Calu3 (cell line): Measurements from ENCODE around the gene FERMT2. TPM values are rescaled to one million over a fixed set of nuclear protein-coding genes. Genes with fewer than 3 reads are reported as not detected.

Experiments
- BruUV-seq: library from RNA; stranded (reverse); fragments of 400-500 nt; replicated peaks from 2 replicates; lab custom pipeline; 2021; lab: Mats Ljungman, UMichigan
- CTCF ChIA-PET: fragments of 300-600 bp; sonication (Branson Sonifier 250); formaldehyde crosslinking; loops from one replicate; lab custom pipeline; 2022; ENCODE audit warnings: antibody characterized with exemption; lab: Charles Lee
- DNase-seq: peaks from one replicate; pipeline ENCODE4 v3.0.0; 2022
- H3K27ac Mint-ChIP-seq: one replicate; pipeline ENCODE4 v1.8.0; 2022; ENCODE audit warnings: mixed read lengths; ENCODE audit not compliant: unreplicated experiment
- H3K27me3 Mint-ChIP-seq: one replicate; pipeline ENCODE4 v1.8.0; 2022; ENCODE audit warnings: mixed read lengths; ENCODE audit not compliant: unreplicated experiment
- H3K36me3 Mint-ChIP-seq: one replicate; pipeline ENCODE4 v1.8.0; 2022; ENCODE audit warnings: mild to moderate bottlenecking, moderate library complexity, mixed read lengths; ENCODE audit not compliant: insufficient read depth, unreplicated experiment
- H3K4me1 Mint-ChIP-seq: one replicate; pipeline ENCODE4 v1.8.0; 2022; ENCODE audit warnings: mild to moderate bottlenecking, low read depth, mixed read lengths; ENCODE audit not compliant: unreplicated experiment
- H3K4me3 Mint-ChIP-seq: one replicate; pipeline ENCODE4 v1.8.0; 2022; ENCODE audit warnings: mild to moderate bottlenecking, low read depth, moderate library complexity, mixed read lengths; ENCODE audit not compliant: unreplicated experiment
- H3K9me3 Mint-ChIP-seq: one replicate; pipeline ENCODE4 v1.8.0; 2022; ENCODE audit warnings: low read depth, mixed read lengths; ENCODE audit not compliant: unreplicated experiment
- CTCF ChIP-seq: fragments of 200-600 bp; IDR thresholded peaks from one replicate; pipeline ENCODE4 v1.8.0; 2022; ENCODE audit warnings: antibody characterized with exemption; ENCODE audit not compliant: unreplicated experiment
- intact Hi-C: fragments of 100-400 bp; cut with micrococcal nuclease; formaldehyde crosslinking; loops from one replicate; pipeline ENCODE4 v1.10.0; 2022; ENCODE audit not compliant: unreplicated experiment
- total RNA-seq: library from RNA; stranded (reverse); gene quantifications from 2 replicates; pipeline ENCODE4 v1.2.3, GENCODE V29; 2022

FERMT2 gene
- total RNA-seq, 1 experiment from 2014 or later: 21.0 TPM

GRCh38 chr14:52860209-52860608 is 90.6 kb downstream of the FERMT2 start:
- no TSS peak for BruUV-seq
- intact Hi-C loops: no loop called here
- no peak overlapping the region for H3K4me3 Mint-ChIP-seq
- peaks cover 6% of the 10 kb centered on the region for H3K36me3 Mint-ChIP-seq
- no peaks in the 10 kb centered on the region for H3K9me3 Mint-ChIP-seq
- no peaks in the 10 kb centered on the region for H3K27me3 Mint-ChIP-seq
- H3K4me1 Mint-ChIP-seq: no peaks in the 10 kb centered on the region
- no peak for TF ChIP-seq CTCF
- no peak for DNase-seq
- no peak overlapping the region for H3K27ac Mint-ChIP-seq
- CTCF ChIA-PET: no interaction called here

- Mint-ChIP-seq H3K36me3 (peaks cover 6% of the 10 kb centered on the region), H3K4me3 (no peak overlapping the region), H3K27ac (no peak overlapping the region), H3K27me3 (no peaks in the 10 kb centered on the region), H3K9me3 (no peaks in the 10 kb centered on the region), H3K4me1 (peaks cover 6% of the 10 kb centered on the region)
- intact Hi-C loops: no loop called here
- no TSS peak for BruUV-seq
- DNase-seq: no peak
- no peak for TF ChIP-seq CTCF
- CTCF ChIA-PET: no interaction called here
Observed at GRCh38 chr14:52856139-52856538, 94.7 kb downstream of the FERMT2 start.

- BruUV-seq: no TSS peak
- CTCF ChIA-PET: interaction anchor here (0.8 kb wide), 1 partner anchor 13 kb away, joined by 3 read pairs; no protein-coding TSS in a partner anchor
- H3K36me3 Mint-ChIP-seq: peaks cover 6% of the 10 kb centered on the region
- H3K9me3 Mint-ChIP-seq: no peaks in the 10 kb centered on the region
- no peak for TF ChIP-seq CTCF
- intact Hi-C loops: no loop called here
- H3K4me3 Mint-ChIP-seq: no peak overlapping the region
- H3K27ac Mint-ChIP-seq: no peak overlapping the region
- no peaks in the 10 kb centered on the region for H3K27me3 Mint-ChIP-seq
- DNase-seq: no peak
- H3K4me1 Mint-ChIP-seq: peaks cover 6% of the 10 kb centered on the region
Observed at GRCh38 chr14:52853522-52853854, 97.4 kb downstream of the FERMT2 start.

GRCh38 chr14:52852810-52853521 is 97.9 kb downstream of the FERMT2 start:
- no peak for TF ChIP-seq CTCF
- CTCF ChIA-PET: interaction anchor here (0.8 kb wide), 1 partner anchor 13 kb away, joined by 3 read pairs; no protein-coding TSS in a partner anchor
- intact Hi-C loops: no loop called here
- no peaks in the 10 kb centered on the region for H3K27me3 Mint-ChIP-seq
- DNase-seq: no peak
- BruUV-seq: no TSS peak
- H3K9me3 Mint-ChIP-seq: no peaks in the 10 kb centered on the region
- H3K4me3 Mint-ChIP-seq: no peak overlapping the region
- peaks cover 6% of the 10 kb centered on the region for H3K36me3 Mint-ChIP-seq
- H3K4me1 Mint-ChIP-seq: peaks cover 6% of the 10 kb centered on the region
- no peak overlapping the region for H3K27ac Mint-ChIP-seq
